Epithelial cell of proximal tubule (primary cell): ENCODE results near the gene ARID1A. TPM values are rescaled to one million over a fixed set of nuclear protein-coding genes. Genes with fewer than 3 reads are reported as not detected.
"Not testable (repeated sequence)": the region's sequence is repeated elsewhere in the genome, so short reads cannot be mapped to it uniquely, and the experiment has no call there.

ENCODE experiments used
- DNase-seq: peaks from one replicate; pipeline ENCODE4 v3.0.0-alpha.2; 2011; ENCODE audit warnings: low read depth
- H3K4me3 ChIP-seq: 2 replicates; pipeline ENCODE4 v1.5.1; 2011; ENCODE audit warnings: low read depth, mild to moderate bottlenecking, low read length
- total RNA-seq: library from RNA; depleted of rRNA; stranded (reverse); fragments of >200 nt; gene quantifications from 2 replicates; pipeline ENCODE4 v1.2.3, GENCODE V29; 2015
- TF ChIP-seq, protein P1 (sequence below): conservative IDR thresholded peaks from 2 replicates; pipeline ENCODE4 v1.5.1; 2012; ENCODE audit warnings: low read depth, mild to moderate bottlenecking, low read length

The ARID1A gene
- 25.2 and 27.1 TPM in 2 replicates for total RNA-seq

DNA sequence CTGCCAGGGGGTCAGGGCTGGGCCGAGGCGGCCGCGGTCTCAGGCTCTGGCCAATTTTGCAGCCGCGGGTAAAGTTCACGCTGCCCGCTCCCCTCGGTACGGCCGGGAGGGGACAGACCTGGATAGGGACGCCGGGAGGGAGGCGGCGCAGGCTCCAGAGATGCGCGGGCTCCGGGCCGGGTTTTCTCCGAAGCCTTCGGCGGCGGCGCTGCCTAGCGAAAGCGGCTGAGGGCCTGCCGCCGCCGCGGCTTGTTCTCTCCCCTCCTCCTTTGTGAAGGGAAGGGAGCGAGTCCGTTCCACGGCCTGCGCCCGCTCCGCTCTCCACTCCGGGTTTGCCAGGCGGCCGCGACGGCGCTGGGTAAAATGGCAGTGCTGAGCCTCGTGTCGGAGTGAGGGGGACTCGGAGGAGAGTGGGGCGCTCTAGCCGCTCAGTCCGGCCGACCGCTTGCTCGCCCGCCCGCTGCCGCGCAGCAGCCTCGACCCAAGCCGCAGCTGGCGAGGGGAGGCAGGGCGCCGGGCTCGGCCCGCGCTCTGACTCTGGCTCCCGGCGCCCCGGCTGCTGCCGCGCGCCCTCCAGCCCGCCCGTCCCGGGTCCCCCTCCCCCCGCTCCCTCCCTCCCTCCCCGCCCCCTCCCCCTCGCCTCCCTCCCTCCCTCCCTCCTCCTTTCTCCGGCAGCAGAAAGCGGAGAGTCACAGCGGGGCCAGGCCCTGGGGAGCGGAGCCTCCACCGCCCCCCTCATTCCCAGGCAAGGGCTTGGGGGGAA lies at the start of gene ARID1A:
Gene ARID1A, plus strand, starts transcription at position 660 of the 763 bp plus-strand sequence. CDS start 389 bp downstream, outside the sequence.
- peak; percentile 55 for DNase-seq
- peak within 1 kb of the TSS; percentile 66 for H3K4me3 ChIP-seq
- TF ChIP-seq, protein P1, sequence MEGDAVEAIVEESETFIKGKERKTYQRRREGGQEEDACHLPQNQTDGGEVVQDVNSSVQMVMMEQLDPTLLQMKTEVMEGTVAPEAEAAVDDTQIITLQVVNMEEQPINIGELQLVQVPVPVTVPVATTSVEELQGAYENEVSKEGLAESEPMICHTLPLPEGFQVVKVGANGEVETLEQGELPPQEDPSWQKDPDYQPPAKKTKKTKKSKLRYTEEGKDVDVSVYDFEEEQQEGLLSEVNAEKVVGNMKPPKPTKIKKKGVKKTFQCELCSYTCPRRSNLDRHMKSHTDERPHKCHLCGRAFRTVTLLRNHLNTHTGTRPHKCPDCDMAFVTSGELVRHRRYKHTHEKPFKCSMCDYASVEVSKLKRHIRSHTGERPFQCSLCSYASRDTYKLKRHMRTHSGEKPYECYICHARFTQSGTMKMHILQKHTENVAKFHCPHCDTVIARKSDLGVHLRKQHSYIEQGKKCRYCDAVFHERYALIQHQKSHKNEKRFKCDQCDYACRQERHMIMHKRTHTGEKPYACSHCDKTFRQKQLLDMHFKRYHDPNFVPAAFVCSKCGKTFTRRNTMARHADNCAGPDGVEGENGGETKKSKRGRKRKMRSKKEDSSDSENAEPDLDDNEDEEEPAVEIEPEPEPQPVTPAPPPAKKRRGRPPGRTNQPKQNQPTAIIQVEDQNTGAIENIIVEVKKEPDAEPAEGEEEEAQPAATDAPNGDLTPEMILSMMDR: no peak

- DNase-seq: no peak
- TF ChIP-seq, protein P1: no peak
- H3K4me3 ChIP-seq: no peak overlapping the region
Observed at GRCh38 chr1:26664802-26665201, 31.0 kb upstream of the ARID1A start.

- TF ChIP-seq, protein P1: no peak
- H3K4me3 ChIP-seq: no peak overlapping the region
- DNase-seq: peak; percentile 42
Observed at GRCh38 chr1:26666855-26667254, 29.0 kb upstream of the ARID1A start.

DNA sequence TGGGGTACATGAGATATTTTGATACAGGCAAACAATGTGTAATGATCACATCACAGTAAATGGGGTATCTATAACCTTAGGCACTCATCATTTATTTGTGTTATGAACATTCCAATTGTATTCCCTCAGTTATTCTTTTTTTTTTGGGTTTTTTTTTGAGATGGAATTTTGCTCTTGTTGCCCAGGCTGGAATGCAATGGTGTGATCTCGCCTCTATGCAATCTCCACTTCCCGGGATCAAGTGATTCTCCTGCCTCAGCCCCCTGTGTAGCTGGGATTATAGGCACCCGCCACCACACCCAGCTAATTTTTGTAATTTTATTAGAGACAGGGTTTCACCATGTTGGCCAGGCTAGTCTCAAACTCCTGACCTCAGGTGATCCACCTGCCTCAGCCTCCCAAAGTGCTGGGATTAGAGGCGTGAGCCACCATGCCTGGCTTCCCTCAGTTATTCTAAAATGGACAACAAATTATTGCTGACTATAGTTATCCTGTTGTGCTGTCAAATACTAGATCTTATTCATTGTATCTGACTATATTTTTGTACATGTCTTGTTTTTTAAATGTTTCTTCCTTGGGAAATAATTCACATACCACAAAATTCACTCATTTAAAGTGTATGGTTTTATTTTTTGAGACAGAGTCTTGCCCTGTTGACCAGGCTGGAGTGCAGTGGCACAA lies 27.6 kb upstream of the ARID1A start:
- H3K4me3 ChIP-seq, DNase-seq: not testable (repeated sequence)

DNA sequence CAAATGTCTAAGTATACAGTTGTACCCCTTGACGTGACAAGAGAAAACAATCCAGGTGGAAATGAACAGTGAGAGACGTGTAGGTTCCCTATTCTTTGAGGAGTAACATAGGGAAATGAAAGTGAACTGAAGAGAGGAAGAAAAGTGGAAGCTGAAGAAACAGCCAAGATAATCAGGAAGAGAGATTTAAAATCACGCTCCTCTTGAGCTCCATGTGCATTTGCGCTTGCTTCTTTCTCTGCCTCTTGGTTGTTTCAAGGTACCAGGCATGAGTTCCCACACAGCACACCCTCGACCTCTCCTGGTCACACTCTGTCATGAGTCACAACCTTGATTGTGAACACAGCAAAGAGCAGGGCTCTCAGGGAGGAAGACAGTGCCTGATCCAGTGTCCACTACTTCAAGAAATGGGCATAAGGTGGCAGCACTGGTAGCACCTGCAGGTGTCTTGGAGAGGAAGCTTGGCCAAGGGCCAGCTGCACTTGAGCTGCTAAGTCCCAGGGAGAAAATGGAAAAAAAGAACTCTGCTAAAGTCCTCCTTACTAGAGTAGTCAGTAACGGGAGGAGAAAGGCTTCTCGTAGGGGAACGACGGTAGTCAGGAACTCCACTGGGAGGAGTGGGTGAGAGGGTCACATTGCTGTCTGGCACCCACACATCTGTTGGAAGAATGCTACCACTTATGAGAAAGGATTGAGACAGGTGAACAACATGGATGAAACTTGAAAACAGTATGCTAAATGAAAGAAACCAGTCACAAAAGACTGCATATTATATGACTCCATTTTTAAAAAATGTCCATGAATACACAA lies 18.3 kb upstream of the ARID1A start:
- no peak overlapping the region for H3K4me3 ChIP-seq
- TF ChIP-seq, protein P1: peak; percentile 84
- DNase-seq: peak; percentile 90

DNA sequence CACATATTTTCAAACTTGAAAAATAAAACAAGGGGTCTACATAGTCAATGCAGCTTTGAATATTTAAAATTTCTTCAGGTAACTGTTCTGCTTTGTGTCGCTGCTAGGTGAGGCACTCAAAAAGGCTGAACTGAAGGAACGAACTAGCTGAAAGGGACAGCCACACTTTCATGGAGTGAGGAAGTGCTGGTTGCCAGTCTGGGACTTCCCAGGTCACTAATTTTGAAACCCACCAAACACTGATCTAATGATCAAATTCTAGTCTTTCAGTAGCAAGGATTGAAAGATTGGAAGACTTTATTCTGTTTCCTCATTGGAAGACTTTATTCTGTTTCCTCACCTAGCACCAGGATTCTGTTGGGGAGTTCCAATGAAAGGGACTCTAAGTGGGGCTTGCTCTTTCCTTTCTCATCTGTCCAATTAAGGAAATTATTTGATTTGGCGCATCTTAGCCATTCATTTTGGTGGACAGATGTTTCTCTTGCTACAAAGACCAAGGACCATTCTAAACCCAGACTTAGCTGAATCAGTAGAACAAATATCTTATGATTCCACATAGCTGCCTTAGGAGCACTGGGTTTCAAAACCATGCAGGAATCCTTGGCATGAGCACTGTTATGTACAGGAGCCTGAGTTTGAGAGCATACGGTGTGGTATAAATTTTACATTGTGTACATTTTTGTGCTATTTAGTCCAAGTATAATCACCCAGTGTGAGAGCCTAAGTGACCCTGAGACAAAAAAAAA lies 10.9 kb upstream of the ARID1A start:
- TF ChIP-seq, protein P1: no peak
- DNase-seq: no peak
- no peak overlapping the region for H3K4me3 ChIP-seq
